GM21528 (cell line): ENCODE results near the gene ATXN7L1.

ENCODE experiments used
- ATAC-seq: cut with Tn5 transposase; IDR thresholded peaks from one replicate; pipeline ENCODE4 v1.9.1; 2021; ENCODE audit warnings: mild to moderate bottlenecking, moderate library complexity; ENCODE audit not compliant: unreplicated experiment, low FRiP score

Gene ATXN7L1

GRCh38 chr7:105786520-105787470, 89.6 kb downstream of the ATXN7L1 start:
- no peak for ATAC-seq

- ATAC-seq: no peak
These were observed 93.9 kb downstream of the ATXN7L1 start for GRCh38 chr7:105782391-105783042.

GRCh38 chr7:105779856-105780780, 96.3 kb downstream of the ATXN7L1 start:
- ATAC-seq: no peak

GRCh38 chr7:105778956-105779355, 97.4 kb downstream of the ATXN7L1 start:
- no peak for ATAC-seq

GRCh38 chr7:105776986-105777910, 99.2 kb downstream of the ATXN7L1 start:
- no peak for ATAC-seq

GRCh38 chr7:105776068-105776790, 100.2 kb downstream of the ATXN7L1 start:
- no peak for ATAC-seq

GRCh38 chr7:105775580-105775979, 100.8 kb downstream of the ATXN7L1 start:
- ATAC-seq: no peak

GRCh38 chr7:105773030-105773460, 103.4 kb downstream of the ATXN7L1 start:
- ATAC-seq: no peak

- ATAC-seq: no peak
These were observed 106.3 kb downstream of the ATXN7L1 start for GRCh38 chr7:105769901-105770628.

- no peak for ATAC-seq
These were observed 107.4 kb downstream of the ATXN7L1 start for GRCh38 chr7:105768898-105769507.

GRCh38 chr7:105768117-105768516, 108.3 kb downstream of the ATXN7L1 start:
- ATAC-seq: no peak

GRCh38 chr7:105766421-105767073, 109.9 kb downstream of the ATXN7L1 start:
- no peak for ATAC-seq

GRCh38 chr7:105765846-105766245, 110.6 kb downstream of the ATXN7L1 start:
- ATAC-seq: no peak

GRCh38 chr7:105764506-105764905, 111.9 kb downstream of the ATXN7L1 start:
- no peak for ATAC-seq

- no peak for ATAC-seq
These were observed 115.6 kb downstream of the ATXN7L1 start for GRCh38 chr7:105760551-105761447.
